ENCODE data around the gene PC.

DNA sequence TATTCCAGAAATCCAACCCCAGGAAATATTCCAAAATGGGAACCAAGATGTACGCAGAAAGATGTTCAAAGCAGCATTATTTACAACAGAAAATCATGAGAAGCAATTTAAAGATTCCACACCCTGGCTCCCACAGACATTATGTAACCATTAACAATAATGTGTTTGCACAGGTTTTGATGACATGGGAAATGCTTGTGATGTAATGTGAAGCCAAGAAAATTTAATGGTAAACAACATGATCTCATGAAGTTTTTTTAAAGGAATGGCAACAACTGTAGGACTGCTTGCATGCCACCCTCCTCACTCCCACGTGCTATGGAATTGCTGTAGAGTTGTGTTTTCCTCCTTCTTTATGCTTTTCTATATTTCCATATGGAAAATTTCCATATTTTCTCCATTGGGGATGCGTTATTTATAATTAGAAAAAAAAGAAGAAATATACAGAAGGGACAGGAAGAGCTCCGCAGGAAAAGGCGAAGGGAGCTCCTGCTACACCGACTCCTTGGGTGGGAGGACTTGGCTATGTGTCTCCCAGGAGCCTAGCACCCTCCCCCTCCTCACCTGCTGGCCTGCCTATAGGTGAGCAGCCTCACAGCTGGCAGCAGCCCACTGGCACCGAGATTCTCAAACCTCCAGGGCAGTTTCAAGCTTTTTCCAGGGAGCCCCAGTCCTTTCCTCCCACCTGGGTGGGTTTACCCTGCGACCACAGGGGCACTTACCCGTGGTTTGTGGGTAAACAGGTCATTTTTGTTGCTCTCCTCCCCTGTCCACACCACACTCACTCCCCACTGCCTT lies 80.4 kb downstream of the PC start:
- TF ChIP-seq CTCF (IDR thresholded peaks at IDR 0.05; ENCODE audit: insufficient read depth, low read depth, low read length) = no peak
- no peak for TF ChIP-seq EZH2 (IDR thresholded peaks at IDR 0.05; ENCODE audit: insufficient read depth, low read length)

Measured in astrocyte (in vitro differentiated cells and primary cell).